GM19193 (cell line): ENCODE measurements around the gene NSMF.

Experiments used
- POLR2A ChIP-seq: IDR thresholded peaks from 4 replicates; pipeline ENCODE4 v1.6.1; 2011; ENCODE audit not compliant: insufficient read depth, insufficient read length; ENCODE audit errors: extremely low read depth

Gene NSMF

GRCh38 chr9:137485343-137486140 is 26.4 kb upstream of the NSMF start:
- TF ChIP-seq POLR2A, result no peak

- no peak for TF ChIP-seq POLR2A
These were observed 25.6 kb upstream of the NSMF start for GRCh38 chr9:137484551-137485315.

GRCh38 chr9:137482094-137482781 is 23.1 kb upstream of the NSMF start:
- no peak for TF ChIP-seq POLR2A

GRCh38 chr9:137480686-137481683 is 21.9 kb upstream of the NSMF start:
- TF ChIP-seq POLR2A, result no peak

DNA sequence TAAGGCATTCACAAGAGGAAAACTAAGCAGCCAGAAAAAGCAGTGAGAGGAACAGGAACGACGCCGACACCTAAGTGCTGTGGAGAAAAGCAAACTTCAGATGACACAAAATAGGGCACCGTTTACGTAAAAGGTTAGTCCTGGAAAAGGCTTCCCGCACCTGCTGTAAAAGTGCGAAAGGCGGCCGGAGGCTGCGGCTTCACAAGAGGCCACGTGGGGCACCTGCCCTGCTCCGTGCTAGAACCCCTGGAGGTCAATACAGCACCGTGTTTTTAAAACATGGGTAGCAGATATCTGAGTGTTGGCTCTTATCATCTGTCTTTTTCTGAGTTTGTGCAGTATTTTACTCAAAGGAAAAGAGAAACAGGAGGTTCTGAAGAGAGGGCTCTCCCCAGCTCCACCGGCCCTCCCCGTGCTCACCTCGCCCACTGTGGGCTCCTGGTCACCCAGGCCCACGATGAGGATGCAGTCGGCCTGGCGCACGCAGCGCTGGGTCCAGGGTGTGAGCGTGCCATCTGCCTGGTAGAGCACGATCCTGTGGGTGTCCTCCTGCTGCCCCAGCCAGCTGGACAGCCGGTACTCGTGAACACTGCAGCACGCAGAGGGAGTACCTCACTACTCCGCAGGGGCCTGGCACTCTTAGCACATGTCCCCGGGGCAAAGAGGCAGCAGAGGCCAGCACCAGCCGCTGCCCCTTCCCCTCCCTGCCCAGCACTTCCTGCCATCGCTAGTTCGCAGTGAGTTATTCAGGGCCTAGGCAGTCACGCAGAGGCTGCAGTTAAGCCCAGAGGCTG is 21.0 kb upstream of the NSMF start:
- TF ChIP-seq POLR2A, result no peak

GRCh38 chr9:137478962-137479861 is 20.1 kb upstream of the NSMF start:
- no peak for TF ChIP-seq POLR2A

DNA sequence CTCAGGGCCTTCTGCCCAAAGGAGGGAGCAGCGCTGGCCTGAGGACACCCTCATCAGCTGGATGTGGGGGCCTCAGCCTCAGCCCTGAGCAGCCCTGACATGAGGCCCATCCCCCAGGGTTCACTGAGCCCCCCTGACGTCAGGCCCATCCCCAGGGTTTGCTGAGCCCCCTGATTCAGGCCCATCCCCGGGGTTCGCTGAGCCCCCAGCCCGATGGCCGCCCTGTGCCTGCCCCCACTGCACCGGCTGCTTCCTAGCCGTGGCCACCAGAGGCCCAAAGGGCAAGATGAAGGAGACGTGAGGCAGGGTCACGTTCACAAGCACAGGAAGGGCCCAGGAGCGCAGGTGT is 19.5 kb upstream of the NSMF start:
- TF ChIP-seq POLR2A, result no peak

GRCh38 chr9:137477778-137478612 is 18.9 kb upstream of the NSMF start:
- no peak for TF ChIP-seq POLR2A

- TF ChIP-seq POLR2A, result no peak
These were observed 17.7 kb upstream of the NSMF start for GRCh38 chr9:137476856-137477255.

GRCh38 chr9:137475666-137476065 is 16.5 kb upstream of the NSMF start:
- no peak for TF ChIP-seq POLR2A

DNA sequence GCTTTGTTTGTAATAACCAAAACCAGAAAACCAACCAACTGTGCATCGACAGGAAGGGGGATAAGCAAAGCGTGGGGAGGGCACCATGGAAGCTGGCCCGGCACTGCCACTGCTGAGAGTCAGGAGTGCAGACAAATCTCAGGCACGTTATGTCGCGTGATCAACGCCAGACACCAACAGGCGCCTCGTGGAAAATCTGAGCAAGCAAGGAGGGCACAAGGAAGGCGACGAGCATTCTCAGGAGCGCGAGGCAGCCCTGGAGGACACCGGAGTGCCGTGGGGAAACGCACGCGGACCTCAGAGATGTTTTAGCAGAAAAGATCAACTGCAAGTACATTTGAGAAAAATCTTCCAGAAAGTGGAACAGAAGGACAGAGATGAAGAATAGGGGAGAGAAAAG is 15.1 kb upstream of the NSMF start:
- no peak for TF ChIP-seq POLR2A

GRCh38 chr9:137470785-137471184 is 11.7 kb upstream of the NSMF start:
- TF ChIP-seq POLR2A, result no peak
